Adrenal gland (tissue), 12 donors: ENCODE measurements around the gene KATNIP. TPM values are rescaled to one million over a fixed set of nuclear protein-coding genes. Genes with fewer than 3 reads are reported as not detected.
A peak's percentile ranks its signal among the peaks of the same experiment; 100 is the strongest.

Source experiments
- DNase-seq, 7 donors: peaks; one replicate each; pipeline ENCODE4 v3.0.0-alpha.2; 2019 to 2020
- H3K27ac ChIP-seq, 5 donors: fragments of 200-600 bp; sonication (generic) in 4 of 5; 1 replicate in 3 of 5; 2 replicates in 2 of 5; pipeline versions ENCODE4 v1.5.1 to v1.8.0; 2016 to 2020; ENCODE audit warnings: mild to moderate bottlenecking in 1 of 5
- H3K27me3 ChIP-seq: fragments of 200-600 bp; 2 replicates; pipeline ENCODE4 v1.8.0; 2021
- H3K36me3 ChIP-seq, 2 donors: fragments of 200-600 bp; replicated peaks in 1 of 2; 1 replicate in 1 of 2; 2 replicates in 1 of 2; pipeline versions ENCODE4 v1.5.1 to v1.8.0; 2018 to 2022
- H3K4me1 ChIP-seq, 2 donors: fragments of 200-600 bp; replicated peaks in 1 of 2; 1 replicate in 1 of 2; 2 replicates in 1 of 2; pipeline versions ENCODE4 v1.5.1 to v1.8.0; 2018 to 2021
- H3K4me3 ChIP-seq, 4 donors: fragments of 200-600 bp; sonication (generic) in 3 of 4; one replicate each; pipeline ENCODE4 v1.5.1; 2016 to 2018
- H3K9me3 ChIP-seq, 3 donors: fragments of 200-600 bp; sonication (generic) in 1 of 3; replicated peaks in 1 of 3; 1 replicate in 2 of 3; 2 replicates in 1 of 3; pipeline versions ENCODE4 v1.5.1 to v1.8.0; 2016 to 2021
- CTCF ChIP-seq, 6 experiments: fragments of 450-650 bp in 4 of 6; fragments of 200-600 bp in 2 of 6; sonication (generic) in 1 of 6; IDR thresholded peaks; 1 replicate in 5 of 6; 2 replicates in 1 of 6; pipeline versions ENCODE4 v1.5.1 to v1.8.0; 2016 to 2021; ENCODE audit warnings: antibody characterized with exemption in 6 of 6, mild to moderate bottlenecking in 2 of 6, moderate library complexity in 1 of 6
- POLR2A ChIP-seq, 2 donors: fragments of 450-650 bp; IDR thresholded peaks; one replicate each; pipeline ENCODE4 v1.6.1; 2017; ENCODE audit warnings: antibody characterized with exemption in 2 of 2, mild to moderate bottlenecking in 2 of 2, moderate library complexity in 1 of 2
- WGBS, 4 donors: extraction: QIAGEN DNeasy Blood & Tissue Kit in 2 of 4; methylation state at CpG; one replicate each; pipeline versions ENCODE4 v1.1.5 to v1.1.7; 2013 to 2017; 5-methylcytosine and 5-hydroxymethylcytosine counted together
- intact Hi-C, 2 donors: fragments of 100-400 bp; cut with DNase I; formaldehyde crosslinking; loops; one replicate each; pipeline versions ENCODE4 v1.14.1 to v1.15.0; 2022 to 2023
- polyA plus RNA-seq, 3 donors: library from polyadenylated mRNA; stranded (reverse); fragments of 200-250 nt in 2 of 3; fragments of 350-450 nt in 1 of 3; fragmentation: Illumina TruSeq in 1 of 3; extraction: RNeasy Lipid Tissue Mini Kit (QIAGEN cat#74804) in 1 of 3; gene quantifications; one replicate each; pipeline ENCODE4 v1.2.3, GENCODE V29; 2013 to 2014
- total RNA-seq, 9 donors: library from RNA; depleted of rRNA in 4 of 9; stranded (reverse); fragments of >200 nt in 4 of 9; fragments of 120-200 nt in 1 of 9; fragmentation: NEBNext Ultra II Directional in 1 of 9; extraction: Animal tissue kit (Norgen Biotek cat#: 25700) in 1 of 9; gene quantifications; one replicate each; pipeline versions ENCODE4 v1.1.0 to v1.2.4, GENCODE V29; 2013 to 2023
- donor health status: healthy with polysubstance abuse.
- donor health status: Bipolar disorder and iron deficiency.
- donor health status: DM: yes; HTN: yes; CAD: no.
- donor health status: DM: no; HTN: no; CAD: no.
- donor health status: DM: no; HTN: no; CAD: no.
- donor health status: DM: yes; HTN: yes; CAD: no.

KATNIP gene
- total and polyA plus RNA-seq, 12 donors = 9.1 to 80.4 (median 16.9) TPM

- DNase-seq = no peak
- Histone ChIP-seq H3K4me3 (no peak overlapping the region), H3K4me1 (no peaks in the 10 kb centered on the region), H3K36me3 (peaks cover 0 to 47% of the 10 kb centered on the region in 2 donors), H3K9me3 (no peaks in the 10 kb centered on the region), H3K27ac (no peak overlapping the region), H3K27me3 (no peaks in the 10 kb centered on the region)
- 88 to 94% (median 93%) methylated on average over 12 of the region's 12 CpGs for WGBS, 4 donors
- TF ChIP-seq CTCF (IDR thresholded peaks at IDR 0.05) = no peak
- no peak for TF ChIP-seq POLR2A (IDR thresholded peaks at IDR 0.05)
- intact Hi-C loops = no loop called here
These were observed 35.1 kb upstream of the KATNIP start for GRCh38 chr16:27514806-27515205.

GRCh38 chr16:27515874-27516353 lies 34.0 kb upstream of the KATNIP start:
- DNase-seq = peak in 3 of 7 donors; percentile 13 to 35 (median 18)
- H3K9me3 ChIP-seq = no peaks in the 10 kb centered on the region
- H3K27ac ChIP-seq = no peak overlapping the region
- peaks cover 0 to 36% of the 10 kb centered on the region in 2 donors for H3K36me3 ChIP-seq
- no peak overlapping the region for H3K4me3 ChIP-seq
- intact Hi-C loops = no loop called here
- H3K4me1 ChIP-seq = no peaks in the 10 kb centered on the region
- 90 to 100% (median 92%) methylated on average over 1 to 9 of the region's 9 CpGs for WGBS, 4 donors
- no peaks in the 10 kb centered on the region for H3K27me3 ChIP-seq
- TF ChIP-seq POLR2A (IDR thresholded peaks at IDR 0.05) (no peak), CTCF (IDR thresholded peaks at IDR 0.05) (peak; percentile 14 to 55 (median 38))

- no peaks in the 10 kb centered on the region for H3K9me3 ChIP-seq
- H3K4me1 ChIP-seq = no peaks in the 10 kb centered on the region
- no peaks in the 10 kb centered on the region for H3K27me3 ChIP-seq
- no peak for TF ChIP-seq POLR2A (IDR thresholded peaks at IDR 0.05)
- no peak for TF ChIP-seq CTCF (IDR thresholded peaks at IDR 0.05)
- no peak overlapping the region for H3K4me3 ChIP-seq
- intact Hi-C loops = no loop called here
- no peak overlapping the region for H3K27ac ChIP-seq
- WGBS, 4 donors = 93 to 97% (median 94%) methylated on average over 7 to 11 of the region's 11 CpGs
- H3K36me3 ChIP-seq = peaks cover 0 to 31% of the 10 kb centered on the region in 2 donors
- DNase-seq = no peak
These were observed 33.6 kb upstream of the KATNIP start for GRCh38 chr16:27516365-27516764.

- Histone ChIP-seq H3K27ac (no peak overlapping the region), H3K36me3 (peaks cover 0 to 29% of the 10 kb centered on the region in 2 donors), H3K9me3 (no peaks in the 10 kb centered on the region), H3K4me3 (no peak overlapping the region), H3K4me1 (no peaks in the 10 kb centered on the region), H3K27me3 (no peaks in the 10 kb centered on the region)
- no peak for TF ChIP-seq CTCF (IDR thresholded peaks at IDR 0.05)
- no peak for DNase-seq
- 94 to 96% (median 95%) methylated on average over 7 of the region's 7 CpGs for WGBS, 4 donors
- intact Hi-C loops = no loop called here
These were observed 32.3 kb upstream of the KATNIP start for GRCh38 chr16:27517664-27518063.
